HL-60 (cell line): ENCODE data around the gene CYP2A13.

ENCODE experiments used
- GABPA ChIP-seq: IDR thresholded peaks from 2 replicates; pipeline ENCODE4 v1.6.1; 2012; ENCODE audit warnings: low read depth
- POLR2AphosphoS5 ChIP-seq: IDR thresholded peaks from 2 replicates; pipeline ENCODE4 v1.6.1; 2012; ENCODE audit warnings: low read depth
- SPI1 ChIP-seq: IDR thresholded peaks from 2 replicates; pipeline ENCODE4 v1.6.1; 2012; ENCODE audit warnings: low read depth, mild to moderate bottlenecking, borderline replicate concordance
- TF ChIP-seq, protein P1 (sequence below): IDR thresholded peaks from one replicate; pipeline ENCODE4 v1.5.1; 2011; ENCODE audit warnings: low read length, control low read depth, inconsistent platforms; ENCODE audit not compliant: insufficient read depth
- TF ChIP-seq, protein P2 (sequence below): IDR thresholded peaks from 2 replicates; pipeline ENCODE4 v1.6.1; 2012; ENCODE audit warnings: low read depth; ENCODE audit not compliant: insufficient replicate concordance

DNA sequence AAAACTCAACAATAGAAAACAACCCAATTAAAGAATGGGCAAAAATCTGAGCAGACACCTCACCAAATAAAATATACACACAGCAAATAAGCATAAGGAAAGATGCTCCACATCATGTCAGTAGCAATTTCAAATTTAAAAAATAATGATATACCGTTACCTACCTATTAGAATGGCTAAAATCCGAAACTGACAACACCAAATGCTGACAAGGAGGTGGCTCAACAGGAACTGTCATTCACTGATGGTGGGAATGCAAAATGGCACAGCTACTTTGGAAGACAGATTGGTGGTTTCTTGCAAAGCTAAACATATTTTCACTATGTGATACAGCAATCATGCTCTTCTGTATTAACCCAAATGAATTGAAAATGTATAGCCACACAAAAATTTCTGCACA, 9.1 kb downstream of the CYP2A13 start:
- TF ChIP-seq, protein P1, sequence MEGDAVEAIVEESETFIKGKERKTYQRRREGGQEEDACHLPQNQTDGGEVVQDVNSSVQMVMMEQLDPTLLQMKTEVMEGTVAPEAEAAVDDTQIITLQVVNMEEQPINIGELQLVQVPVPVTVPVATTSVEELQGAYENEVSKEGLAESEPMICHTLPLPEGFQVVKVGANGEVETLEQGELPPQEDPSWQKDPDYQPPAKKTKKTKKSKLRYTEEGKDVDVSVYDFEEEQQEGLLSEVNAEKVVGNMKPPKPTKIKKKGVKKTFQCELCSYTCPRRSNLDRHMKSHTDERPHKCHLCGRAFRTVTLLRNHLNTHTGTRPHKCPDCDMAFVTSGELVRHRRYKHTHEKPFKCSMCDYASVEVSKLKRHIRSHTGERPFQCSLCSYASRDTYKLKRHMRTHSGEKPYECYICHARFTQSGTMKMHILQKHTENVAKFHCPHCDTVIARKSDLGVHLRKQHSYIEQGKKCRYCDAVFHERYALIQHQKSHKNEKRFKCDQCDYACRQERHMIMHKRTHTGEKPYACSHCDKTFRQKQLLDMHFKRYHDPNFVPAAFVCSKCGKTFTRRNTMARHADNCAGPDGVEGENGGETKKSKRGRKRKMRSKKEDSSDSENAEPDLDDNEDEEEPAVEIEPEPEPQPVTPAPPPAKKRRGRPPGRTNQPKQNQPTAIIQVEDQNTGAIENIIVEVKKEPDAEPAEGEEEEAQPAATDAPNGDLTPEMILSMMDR: no peak
- no peak for TF ChIP-seq POLR2AphosphoS5
- TF ChIP-seq, protein P2, sequence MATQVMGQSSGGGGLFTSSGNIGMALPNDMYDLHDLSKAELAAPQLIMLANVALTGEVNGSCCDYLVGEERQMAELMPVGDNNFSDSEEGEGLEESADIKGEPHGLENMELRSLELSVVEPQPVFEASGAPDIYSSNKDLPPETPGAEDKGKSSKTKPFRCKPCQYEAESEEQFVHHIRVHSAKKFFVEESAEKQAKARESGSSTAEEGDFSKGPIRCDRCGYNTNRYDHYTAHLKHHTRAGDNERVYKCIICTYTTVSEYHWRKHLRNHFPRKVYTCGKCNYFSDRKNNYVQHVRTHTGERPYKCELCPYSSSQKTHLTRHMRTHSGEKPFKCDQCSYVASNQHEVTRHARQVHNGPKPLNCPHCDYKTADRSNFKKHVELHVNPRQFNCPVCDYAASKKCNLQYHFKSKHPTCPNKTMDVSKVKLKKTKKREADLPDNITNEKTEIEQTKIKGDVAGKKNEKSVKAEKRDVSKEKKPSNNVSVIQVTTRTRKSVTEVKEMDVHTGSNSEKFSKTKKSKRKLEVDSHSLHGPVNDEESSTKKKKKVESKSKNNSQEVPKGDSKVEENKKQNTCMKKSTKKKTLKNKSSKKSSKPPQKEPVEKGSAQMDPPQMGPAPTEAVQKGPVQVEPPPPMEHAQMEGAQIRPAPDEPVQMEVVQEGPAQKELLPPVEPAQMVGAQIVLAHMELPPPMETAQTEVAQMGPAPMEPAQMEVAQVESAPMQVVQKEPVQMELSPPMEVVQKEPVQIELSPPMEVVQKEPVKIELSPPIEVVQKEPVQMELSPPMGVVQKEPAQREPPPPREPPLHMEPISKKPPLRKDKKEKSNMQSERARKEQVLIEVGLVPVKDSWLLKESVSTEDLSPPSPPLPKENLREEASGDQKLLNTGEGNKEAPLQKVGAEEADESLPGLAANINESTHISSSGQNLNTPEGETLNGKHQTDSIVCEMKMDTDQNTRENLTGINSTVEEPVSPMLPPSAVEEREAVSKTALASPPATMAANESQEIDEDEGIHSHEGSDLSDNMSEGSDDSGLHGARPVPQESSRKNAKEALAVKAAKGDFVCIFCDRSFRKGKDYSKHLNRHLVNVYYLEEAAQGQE: no peak
- TF ChIP-seq SPI1: no peak
- no peak for TF ChIP-seq GABPA
